ENCODE data around the gene ECT2L.

ECT2L gene

GRCh38 chr6:138833816-138834539 lies 38.1 kb downstream of the ECT2L start:
- Histone ChIP-seq H3K9ac (ENCODE audit: low read length) (no peak overlapping the region), H3K4me1 (ENCODE audit: insufficient read depth, low read length) (peaks cover 12% of the 10 kb centered on the region), H3K4me3 (ENCODE audit: low read depth in 1 of 2, low read length in 2 of 2) (no peak overlapping the region), H3K27me3 (ENCODE audit: control insufficient read depth in 1 of 2, insufficient read depth in 2 of 2, low read length in 2 of 2) (no peaks in the 10 kb centered on the region), H3K36me3 (ENCODE audit: insufficient read depth, low read length) (no peaks in the 10 kb centered on the region), H3K9me3 (ENCODE audit: low read length) (no peaks in the 10 kb centered on the region), H3K27ac (ENCODE audit: low read depth, low read length) (no peak overlapping the region)

- H3K36me3 ChIP-seq (ENCODE audit: insufficient read depth, low read length) = no peaks in the 10 kb centered on the region
- peaks cover 12% of the 10 kb centered on the region for H3K4me1 ChIP-seq (ENCODE audit: insufficient read depth, low read length)
- no peak overlapping the region for H3K27ac ChIP-seq (ENCODE audit: low read depth, low read length)
- no peak overlapping the region for H3K4me3 ChIP-seq (ENCODE audit: low read depth in 1 of 2, low read length in 2 of 2)
- H3K9me3 ChIP-seq (ENCODE audit: low read length) = no peaks in the 10 kb centered on the region
- H3K9ac ChIP-seq (ENCODE audit: low read length) = no peak overlapping the region
- H3K27me3 ChIP-seq (ENCODE audit: control insufficient read depth in 1 of 2, insufficient read depth in 2 of 2, low read length in 2 of 2) = no peaks in the 10 kb centered on the region
Measured at GRCh38 chr6:138837246-138837645, 41.4 kb downstream of the ECT2L start.

- H3K4me1 ChIP-seq (ENCODE audit: insufficient read depth, low read length) = peaks cover 5% of the 10 kb centered on the region
- no peak overlapping the region for H3K27ac ChIP-seq (ENCODE audit: low read depth, low read length)
- no peak overlapping the region for H3K9ac ChIP-seq (ENCODE audit: low read length)
- no peaks in the 10 kb centered on the region for H3K9me3 ChIP-seq (ENCODE audit: low read length)
- H3K27me3 ChIP-seq (ENCODE audit: control insufficient read depth in 1 of 2, insufficient read depth in 2 of 2, low read length in 2 of 2) = no peaks in the 10 kb centered on the region
- no peak overlapping the region for H3K4me3 ChIP-seq (ENCODE audit: low read depth in 1 of 2, low read length in 2 of 2)
- no peaks in the 10 kb centered on the region for H3K36me3 ChIP-seq (ENCODE audit: insufficient read depth, low read length)
Measured at GRCh38 chr6:138844192-138844591, 48.3 kb downstream of the ECT2L start.

- Histone ChIP-seq H3K9me3 (ENCODE audit: low read length) (no peaks in the 10 kb centered on the region), H3K27ac (ENCODE audit: low read depth, low read length) (no peak overlapping the region), H3K9ac (ENCODE audit: low read length) (no peak overlapping the region), H3K36me3 (ENCODE audit: insufficient read depth, low read length) (no peaks in the 10 kb centered on the region), H3K4me3 (ENCODE audit: low read depth in 1 of 2, low read length in 2 of 2) (no peak overlapping the region), H3K4me1 (ENCODE audit: insufficient read depth, low read length) (peaks cover 5% of the 10 kb centered on the region), H3K27me3 (ENCODE audit: control insufficient read depth in 1 of 2, insufficient read depth in 2 of 2, low read length in 2 of 2) (no peaks in the 10 kb centered on the region)
Measured at GRCh38 chr6:138847884-138848283, 52.0 kb downstream of the ECT2L start.

DNA sequence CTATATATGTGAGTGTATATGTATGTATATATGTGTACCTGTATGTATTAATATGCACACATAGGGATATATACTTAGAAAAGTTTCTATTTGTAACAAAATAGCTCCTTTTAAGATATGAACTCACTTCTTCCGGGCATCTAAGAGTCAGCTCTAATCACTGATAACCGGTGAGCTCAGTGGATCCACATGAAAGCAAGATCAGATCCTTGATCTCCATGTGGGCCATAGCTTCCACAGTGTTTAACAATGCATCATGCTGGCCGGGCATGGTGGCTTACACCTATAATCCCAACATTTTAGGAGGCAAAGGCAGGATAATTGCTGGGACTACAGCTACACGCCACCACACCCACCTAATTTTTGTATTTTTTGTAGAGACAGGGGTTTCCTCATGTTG lies 52.6 kb downstream of the ECT2L start:
- Histone ChIP-seq H3K9me3 (ENCODE audit: low read length) (no peaks in the 10 kb centered on the region), H3K4me3 (ENCODE audit: low read depth in 1 of 2, low read length in 2 of 2) (no peak overlapping the region), H3K36me3 (ENCODE audit: insufficient read depth, low read length) (no peaks in the 10 kb centered on the region), H3K27ac (ENCODE audit: low read depth, low read length) (no peak overlapping the region), H3K27me3 (ENCODE audit: control insufficient read depth in 1 of 2, insufficient read depth in 2 of 2, low read length in 2 of 2) (no peaks in the 10 kb centered on the region), H3K4me1 (ENCODE audit: insufficient read depth, low read length) (peaks cover 5% of the 10 kb centered on the region), H3K9ac (ENCODE audit: low read length) (no peak overlapping the region)

- Histone ChIP-seq H3K4me1 (ENCODE audit: insufficient read depth, low read length) (no peaks in the 10 kb centered on the region), H3K9me3 (ENCODE audit: low read length) (no peaks in the 10 kb centered on the region), H3K27me3 (ENCODE audit: control insufficient read depth in 1 of 2, insufficient read depth in 2 of 2, low read length in 2 of 2) (no peaks in the 10 kb centered on the region), H3K36me3 (ENCODE audit: insufficient read depth, low read length) (no peaks in the 10 kb centered on the region), H3K9ac (ENCODE audit: low read length) (no peak overlapping the region), H3K4me3 (ENCODE audit: low read depth in 1 of 2, low read length in 2 of 2) (no peak overlapping the region), H3K27ac (ENCODE audit: low read depth, low read length) (no peak overlapping the region)
Measured at GRCh38 chr6:138849791-138850190, 53.9 kb downstream of the ECT2L start.

GRCh38 chr6:138856654-138857053 lies 60.8 kb downstream of the ECT2L start:
- Histone ChIP-seq H3K36me3 (ENCODE audit: insufficient read depth, low read length) (no peaks in the 10 kb centered on the region), H3K4me3 (ENCODE audit: low read depth in 1 of 2, low read length in 2 of 2) (no peak overlapping the region), H3K4me1 (ENCODE audit: insufficient read depth, low read length) (no peaks in the 10 kb centered on the region), H3K27ac (ENCODE audit: low read depth, low read length) (no peak overlapping the region), H3K9me3 (ENCODE audit: low read length) (no peaks in the 10 kb centered on the region), H3K27me3 (ENCODE audit: control insufficient read depth in 1 of 2, insufficient read depth in 2 of 2, low read length in 2 of 2) (no peaks in the 10 kb centered on the region), H3K9ac (ENCODE audit: low read length) (no peak overlapping the region)

- Histone ChIP-seq H3K36me3 (ENCODE audit: insufficient read depth, low read length) (no peaks in the 10 kb centered on the region), H3K27me3 (ENCODE audit: control insufficient read depth in 1 of 2, insufficient read depth in 2 of 2, low read length in 2 of 2) (no peaks in the 10 kb centered on the region), H3K9me3 (ENCODE audit: low read length) (no peaks in the 10 kb centered on the region), H3K4me1 (ENCODE audit: insufficient read depth, low read length) (no peaks in the 10 kb centered on the region), H3K27ac (ENCODE audit: low read depth, low read length) (no peak overlapping the region), H3K4me3 (ENCODE audit: low read depth in 1 of 2, low read length in 2 of 2) (no peak overlapping the region), H3K9ac (ENCODE audit: low read length) (no peak overlapping the region)
Measured at GRCh38 chr6:138857775-138858174, 61.9 kb downstream of the ECT2L start.

GRCh38 chr6:138862456-138862855 lies 66.6 kb downstream of the ECT2L start:
- H3K36me3 ChIP-seq (ENCODE audit: insufficient read depth, low read length) = no peaks in the 10 kb centered on the region
- H3K4me3 ChIP-seq (ENCODE audit: low read depth in 1 of 2, low read length in 2 of 2) = no peak overlapping the region
- H3K27me3 ChIP-seq (ENCODE audit: control insufficient read depth in 1 of 2, insufficient read depth in 2 of 2, low read length in 2 of 2) = no peaks in the 10 kb centered on the region
- no peaks in the 10 kb centered on the region for H3K9me3 ChIP-seq (ENCODE audit: low read length)
- no peak overlapping the region for H3K9ac ChIP-seq (ENCODE audit: low read length)
- peaks cover 19% of the 10 kb centered on the region for H3K4me1 ChIP-seq (ENCODE audit: insufficient read depth, low read length)
- no peak overlapping the region for H3K27ac ChIP-seq (ENCODE audit: low read depth, low read length)

GRCh38 chr6:138863321-138863720 lies 67.4 kb downstream of the ECT2L start:
- Histone ChIP-seq H3K27ac (ENCODE audit: low read depth, low read length) (no peak overlapping the region), H3K4me3 (ENCODE audit: low read depth in 1 of 2, low read length in 2 of 2) (no peak overlapping the region), H3K27me3 (ENCODE audit: control insufficient read depth in 1 of 2, insufficient read depth in 2 of 2, low read length in 2 of 2) (no peaks in the 10 kb centered on the region), H3K4me1 (ENCODE audit: insufficient read depth, low read length) (peaks cover 25% of the 10 kb centered on the region), H3K36me3 (ENCODE audit: insufficient read depth, low read length) (no peaks in the 10 kb centered on the region), H3K9ac (ENCODE audit: low read length) (no peak overlapping the region), H3K9me3 (ENCODE audit: low read length) (no peaks in the 10 kb centered on the region)

DNA sequence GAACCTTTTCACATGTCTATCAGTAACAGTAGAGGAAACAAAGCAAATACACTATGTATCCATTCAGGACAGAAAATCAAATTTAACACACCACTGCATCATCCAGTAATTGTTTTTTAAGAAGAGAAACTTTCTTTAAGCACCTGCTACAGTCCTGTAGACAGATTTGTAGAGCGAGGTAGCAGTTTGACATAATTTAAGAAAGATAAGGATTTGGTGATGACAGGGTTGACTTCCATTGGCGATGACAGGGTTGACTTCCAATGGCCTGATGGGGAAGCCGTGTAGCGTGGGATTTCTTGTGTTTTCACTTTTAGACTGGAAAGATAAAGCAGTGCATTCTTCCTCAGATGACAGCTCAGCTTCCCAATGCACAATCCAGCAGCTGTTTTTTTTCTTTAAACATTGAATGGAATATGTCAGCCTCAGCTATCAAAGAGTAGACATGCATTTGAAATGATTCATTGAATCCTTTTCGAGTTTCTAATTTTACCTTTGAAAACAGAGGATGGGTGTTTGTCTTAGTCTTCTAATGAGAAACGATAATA lies 68.5 kb downstream of the ECT2L start:
- no peak overlapping the region for H3K27ac ChIP-seq (ENCODE audit: low read depth, low read length)
- no peak overlapping the region for H3K9ac ChIP-seq (ENCODE audit: low read length)
- H3K27me3 ChIP-seq (ENCODE audit: control insufficient read depth in 1 of 2, insufficient read depth in 2 of 2, low read length in 2 of 2) = no peaks in the 10 kb centered on the region
- no peaks in the 10 kb centered on the region for H3K36me3 ChIP-seq (ENCODE audit: insufficient read depth, low read length)
- no peaks in the 10 kb centered on the region for H3K9me3 ChIP-seq (ENCODE audit: low read length)
- peaks cover 36% of the 10 kb centered on the region for H3K4me1 ChIP-seq (ENCODE audit: insufficient read depth, low read length)
- H3K4me3 ChIP-seq (ENCODE audit: low read depth in 1 of 2, low read length in 2 of 2) = no peak overlapping the region

DNA sequence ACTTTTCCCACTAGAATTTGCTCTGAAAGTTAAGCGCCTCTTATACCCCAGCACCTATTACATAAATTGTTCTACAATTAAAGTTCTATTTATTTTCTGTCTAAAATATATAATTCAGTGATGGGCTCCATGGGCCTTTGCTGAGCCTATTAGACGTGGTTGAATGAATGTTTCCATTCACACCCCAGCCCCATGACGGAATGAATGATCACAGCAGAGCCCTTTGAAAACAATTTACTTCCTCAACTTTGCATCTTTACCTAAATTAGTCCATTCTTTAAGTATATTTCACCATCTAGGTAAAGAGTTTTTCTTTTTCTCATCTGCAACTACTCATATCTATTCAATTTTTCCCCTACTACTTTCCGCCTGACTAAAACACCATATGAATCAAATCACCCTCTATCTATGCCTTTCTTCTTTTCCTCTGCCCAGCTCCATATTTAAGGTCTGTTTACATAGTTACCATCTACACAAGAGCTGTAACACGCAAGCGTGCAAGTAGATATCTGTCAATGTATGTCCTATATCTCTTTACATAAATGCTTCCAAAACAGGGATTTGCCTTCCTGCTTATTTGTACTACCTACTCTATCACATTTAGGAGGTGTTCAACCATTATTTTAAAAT lies 69.7 kb downstream of the ECT2L start:
- no peak overlapping the region for H3K4me3 ChIP-seq (ENCODE audit: low read depth in 1 of 2, low read length in 2 of 2)
- H3K36me3 ChIP-seq (ENCODE audit: insufficient read depth, low read length) = no peaks in the 10 kb centered on the region
- no peak overlapping the region for H3K27ac ChIP-seq (ENCODE audit: low read depth, low read length)
- H3K9me3 ChIP-seq (ENCODE audit: low read length) = no peaks in the 10 kb centered on the region
- H3K27me3 ChIP-seq (ENCODE audit: control insufficient read depth in 1 of 2, insufficient read depth in 2 of 2, low read length in 2 of 2) = no peaks in the 10 kb centered on the region
- peaks cover 41% of the 10 kb centered on the region for H3K4me1 ChIP-seq (ENCODE audit: insufficient read depth, low read length)
- no peak overlapping the region for H3K9ac ChIP-seq (ENCODE audit: low read length)

Data from muscle layer of colon (tissue), 2 donors.